MCF 10A (cell line): Measurements from ENCODE around the gene ZHX3. TPM values are rescaled to one million over a fixed set of nuclear protein-coding genes. Genes with fewer than 3 reads are reported as not detected.

Experiments used
- BruUV-seq: library from RNA; stranded (reverse); fragments of 400-500 nt; replicated peaks from 2 replicates; lab custom pipeline; 2021; lab: Mats Ljungman, UMichigan
- CTCF ChIA-PET: fragments of 300-600 bp; sonication (Branson Sonifier 250); formaldehyde crosslinking; extraction: SDS; loops from one replicate; lab custom pipeline; 2021; ENCODE audit warnings: antibody characterized with exemption, inconsistent platforms; lab: Yijun Ruan, JAX
- POLR2A ChIA-PET: fragments of 300-600, 350-650 bp; sonication (Branson Sonifier 250); formaldehyde crosslinking; extraction: SDS; loops from one replicate; lab custom pipeline; 2020; ENCODE audit warnings: antibody characterized with exemption, inconsistent platforms; lab: Yijun Ruan, JAX
- DNase-seq: peaks from one replicate; pipeline ENCODE4 v3.0.0-alpha.2; 2018; ENCODE audit not compliant: unreplicated experiment
- H3K27ac Mint-ChIP-seq: one replicate; pipeline ENCODE4 v1.8.0; 2022; ENCODE audit warnings: mild to moderate bottlenecking, low read depth, mixed read lengths; ENCODE audit not compliant: unreplicated experiment
- H3K27me3 Mint-ChIP-seq: one replicate; pipeline ENCODE4 v1.8.0; 2022; ENCODE audit warnings: mixed read lengths; ENCODE audit not compliant: insufficient read depth, unreplicated experiment
- H3K36me3 Mint-ChIP-seq: one replicate; pipeline ENCODE4 v1.8.0; 2022; ENCODE audit warnings: mild to moderate bottlenecking, moderate library complexity, mixed read lengths; ENCODE audit not compliant: insufficient read depth, unreplicated experiment
- H3K4me1 Mint-ChIP-seq: one replicate; pipeline ENCODE4 v1.8.0; 2022; ENCODE audit warnings: mixed read lengths; ENCODE audit not compliant: insufficient read depth, unreplicated experiment
- H3K4me3 Mint-ChIP-seq: one replicate; pipeline ENCODE4 v1.8.0; 2022; ENCODE audit warnings: mild to moderate bottlenecking, moderate library complexity, mixed read lengths; ENCODE audit not compliant: unreplicated experiment
- H3K9me3 Mint-ChIP-seq: one replicate; pipeline ENCODE4 v1.8.0; 2022; ENCODE audit warnings: mixed read lengths; ENCODE audit not compliant: unreplicated experiment
- intact Hi-C: fragments of 100-400 bp; cut with micrococcal nuclease; formaldehyde crosslinking; loops from 2 replicates; pipeline ENCODE4 v1.14.1; 2022
- total RNA-seq: library from RNA; stranded (reverse); gene quantifications from 2 replicates; pipeline ENCODE4 v1.2.3, GENCODE V29; 2022
- TF ChIP-seq, protein P1 (sequence below): fragments of 200-600 bp; IDR thresholded peaks from one replicate; pipeline ENCODE4 v1.8.0; 2022; ENCODE audit warnings: antibody characterized with exemption, mild to moderate bottlenecking; ENCODE audit not compliant: unreplicated experiment

ZHX3 gene
- total RNA-seq, 1 experiment from 2014 or later: 34.1 TPM

- no TSS peak for BruUV-seq
- no peaks in the 10 kb centered on the region for H3K27me3 Mint-ChIP-seq
- no peak overlapping the region for H3K27ac Mint-ChIP-seq
- no peaks in the 10 kb centered on the region for H3K36me3 Mint-ChIP-seq
- no peak for DNase-seq
- TF ChIP-seq, protein P1, sequence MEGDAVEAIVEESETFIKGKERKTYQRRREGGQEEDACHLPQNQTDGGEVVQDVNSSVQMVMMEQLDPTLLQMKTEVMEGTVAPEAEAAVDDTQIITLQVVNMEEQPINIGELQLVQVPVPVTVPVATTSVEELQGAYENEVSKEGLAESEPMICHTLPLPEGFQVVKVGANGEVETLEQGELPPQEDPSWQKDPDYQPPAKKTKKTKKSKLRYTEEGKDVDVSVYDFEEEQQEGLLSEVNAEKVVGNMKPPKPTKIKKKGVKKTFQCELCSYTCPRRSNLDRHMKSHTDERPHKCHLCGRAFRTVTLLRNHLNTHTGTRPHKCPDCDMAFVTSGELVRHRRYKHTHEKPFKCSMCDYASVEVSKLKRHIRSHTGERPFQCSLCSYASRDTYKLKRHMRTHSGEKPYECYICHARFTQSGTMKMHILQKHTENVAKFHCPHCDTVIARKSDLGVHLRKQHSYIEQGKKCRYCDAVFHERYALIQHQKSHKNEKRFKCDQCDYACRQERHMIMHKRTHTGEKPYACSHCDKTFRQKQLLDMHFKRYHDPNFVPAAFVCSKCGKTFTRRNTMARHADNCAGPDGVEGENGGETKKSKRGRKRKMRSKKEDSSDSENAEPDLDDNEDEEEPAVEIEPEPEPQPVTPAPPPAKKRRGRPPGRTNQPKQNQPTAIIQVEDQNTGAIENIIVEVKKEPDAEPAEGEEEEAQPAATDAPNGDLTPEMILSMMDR: no peak
- H3K4me3 Mint-ChIP-seq: no peak overlapping the region
- intact Hi-C loops: no loop called here
- peaks cover 18% of the 10 kb centered on the region for H3K4me1 Mint-ChIP-seq
- CTCF ChIA-PET: interaction anchor here (0.9 kb wide), 1 partner anchor 10 kb away, joined by 3 read pairs; no protein-coding TSS in a partner anchor
- POLR2A ChIA-PET: interaction anchor here (1.2 kb wide), 1 partner anchor 20 kb away, joined by 5 read pairs; no protein-coding TSS in a partner anchor
- H3K9me3 Mint-ChIP-seq: no peaks in the 10 kb centered on the region
Observed at GRCh38 chr20:41278936-41279335, 38.6 kb downstream of the ZHX3 start.

DNA sequence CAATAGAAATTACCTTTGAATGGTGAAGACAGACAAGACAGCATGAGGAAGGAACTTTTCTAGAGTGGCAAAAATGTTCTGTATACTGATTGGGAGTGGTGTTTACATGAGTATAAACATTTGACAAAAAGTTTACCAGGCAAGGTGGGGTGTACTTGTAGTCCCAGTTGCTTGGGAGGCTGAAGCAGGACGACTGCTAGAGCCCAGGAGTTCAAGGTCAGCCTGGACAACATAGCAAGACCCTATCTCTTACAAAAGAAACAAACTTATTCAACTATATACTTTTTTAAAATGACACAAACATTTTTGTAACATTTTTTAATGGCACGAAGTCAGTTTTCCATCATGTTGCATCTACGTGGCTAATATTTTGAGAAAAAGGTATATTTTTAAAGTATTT, 40.5 kb downstream of the ZHX3 start:
- Mint-ChIP-seq H3K4me1 (peaks cover 18% of the 10 kb centered on the region), H3K36me3 (no peaks in the 10 kb centered on the region), H3K9me3 (no peaks in the 10 kb centered on the region), H3K27ac (no peak overlapping the region), H3K27me3 (no peaks in the 10 kb centered on the region), H3K4me3 (no peak overlapping the region)
- intact Hi-C loops: no loop called here
- ChIA-PET POLR2A (no interaction called here), CTCF (interaction anchor here (1.0 kb wide), 1 partner anchor 15 kb away, joined by 3 read pairs; no protein-coding TSS in a partner anchor)
- TF ChIP-seq, protein P1: no peak
- no TSS peak for BruUV-seq
- no peak for DNase-seq

DNA sequence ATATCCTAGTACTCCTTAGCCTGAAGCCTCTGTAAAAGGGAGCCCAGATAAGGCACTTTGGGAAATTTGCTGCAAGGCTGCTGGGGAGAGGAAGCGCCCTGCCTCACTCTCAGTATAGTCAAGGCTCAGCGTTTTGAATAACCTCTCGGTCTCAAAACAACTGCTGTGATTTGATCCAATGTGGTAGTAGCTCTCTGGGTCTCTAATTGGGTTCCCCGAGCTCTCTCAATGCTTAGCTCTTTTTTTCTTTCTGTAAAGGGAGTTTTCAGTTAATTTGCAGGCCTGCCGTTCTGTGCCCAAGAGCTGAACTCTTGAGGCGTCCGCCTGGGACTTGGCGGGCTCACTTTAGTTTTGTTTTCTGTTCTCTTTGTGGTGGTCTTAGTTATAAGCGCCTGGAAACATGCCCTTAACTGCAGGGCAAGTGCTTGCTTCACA, 41.2 kb downstream of the ZHX3 start:
- no peak for DNase-seq
- H3K9me3 Mint-ChIP-seq: no peaks in the 10 kb centered on the region
- intact Hi-C loops: no loop called here
- H3K27ac Mint-ChIP-seq: no peak overlapping the region
- TF ChIP-seq, protein P1: no peak
- CTCF ChIA-PET: interaction anchor here (1.0 kb wide), 2 partner anchors 14 to 26 kb away, joined by 3 read pairs; no protein-coding TSS in a partner anchor
- no peaks in the 10 kb centered on the region for H3K27me3 Mint-ChIP-seq
- H3K36me3 Mint-ChIP-seq: no peaks in the 10 kb centered on the region
- POLR2A ChIA-PET: interaction anchor here (1.0 kb wide), 1 partner anchor 28 kb away, joined by 3 read pairs; no protein-coding TSS in a partner anchor
- H3K4me1 Mint-ChIP-seq: peaks cover 18% of the 10 kb centered on the region
- no peak overlapping the region for H3K4me3 Mint-ChIP-seq
- no TSS peak for BruUV-seq

DNA sequence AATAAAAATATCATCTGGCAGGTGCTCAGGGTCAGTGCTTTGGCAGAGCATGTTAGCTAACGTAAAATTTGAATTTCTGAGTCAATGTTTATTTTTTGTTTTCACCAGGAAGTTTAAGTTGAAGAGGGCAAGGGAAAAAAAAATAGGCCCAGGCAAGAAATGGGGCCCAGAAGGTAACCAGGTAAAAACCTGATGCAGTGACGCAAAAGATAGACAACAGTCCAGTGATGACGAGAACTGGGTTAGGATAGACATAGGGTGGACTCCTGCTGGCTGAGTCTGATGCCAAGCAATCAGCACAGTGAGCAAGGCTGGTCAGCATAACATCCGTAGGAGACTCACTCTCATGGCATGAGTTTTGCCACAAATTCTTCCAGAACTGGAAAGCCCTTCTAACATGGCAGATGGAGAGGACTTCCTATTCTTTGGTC, 42.2 kb downstream of the ZHX3 start:
- no peak for DNase-seq
- no peaks in the 10 kb centered on the region for H3K36me3 Mint-ChIP-seq
- H3K27me3 Mint-ChIP-seq: no peaks in the 10 kb centered on the region
- BruUV-seq: no TSS peak
- peaks cover 18% of the 10 kb centered on the region for H3K4me1 Mint-ChIP-seq
- intact Hi-C loops: no loop called here
- ChIA-PET CTCF (interaction anchor here (0.6 to 1.0 kb wide), 3 partner anchors 8 to 1610 kb away, joined by 3 to 5 read pairs (median 3); no protein-coding TSS in a partner anchor), POLR2A (interaction anchor here (0.9 to 1.0 kb wide), 2 partner anchors 27 to 57 kb away, joined by 3 to 4 read pairs; no protein-coding TSS in a partner anchor)
- no peaks in the 10 kb centered on the region for H3K9me3 Mint-ChIP-seq
- TF ChIP-seq, protein P1: no peak
- no peak overlapping the region for H3K27ac Mint-ChIP-seq
- no peak overlapping the region for H3K4me3 Mint-ChIP-seq
